Choroid plexus epithelial cell (primary cell): ENCODE data around the gene WDR45.

ENCODE experiments used
- DNase-seq: peaks from one replicate; pipeline ENCODE4 v3.0.0-alpha.2; 2010; ENCODE audit warnings: low read depth
- H3K4me3 ChIP-seq: 2 replicates; pipeline ENCODE4 v1.5.1; 2011; ENCODE audit warnings: low read depth, mild to moderate bottlenecking, control low read depth, low read length, moderate library complexity
- CTCF ChIP-seq: conservative IDR thresholded peaks from 2 replicates; pipeline ENCODE4 v1.5.1; 2011; ENCODE audit warnings: low read depth, mild to moderate bottlenecking, control low read depth, inconsistent platforms, low read length, moderate library complexity

Gene WDR45

GRCh38 chrX:49102190-49102589 lies 22.5 kb upstream of the WDR45 start:
- H3K4me3 ChIP-seq: no peak overlapping the region
- DNase-seq: no peak
- TF ChIP-seq CTCF: no peak

DNA sequence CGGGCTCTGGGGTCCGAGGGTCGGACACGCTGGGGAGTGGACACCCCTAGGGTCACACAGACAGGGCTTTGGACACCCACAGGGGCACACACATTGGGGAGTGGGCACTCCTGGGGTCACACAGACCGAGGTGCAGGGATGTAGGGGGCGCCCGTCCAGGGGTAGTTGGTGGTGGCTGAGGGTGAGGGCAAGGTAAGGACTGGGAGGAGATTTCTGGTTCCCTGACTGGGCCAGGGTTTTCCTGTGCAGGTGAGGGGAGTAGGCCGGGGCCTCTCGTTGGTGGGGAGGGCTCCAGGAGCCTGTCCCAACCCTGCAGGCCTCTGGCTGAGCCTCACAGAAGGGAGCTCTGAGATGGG lies 21.9 kb upstream of the WDR45 start:
- TF ChIP-seq CTCF: no peak
- H3K4me3 ChIP-seq: peak overlapping the region; percentile 63
- DNase-seq: no peak

GRCh38 chrX:49100704-49101628 lies 21.3 kb upstream of the WDR45 start:
- TF ChIP-seq CTCF: no peak
- peak; percentile 94 for DNase-seq
- peak overlapping the region; percentile 80 for H3K4me3 ChIP-seq

GRCh38 chrX:49096419-49096818 lies 16.7 kb upstream of the WDR45 start:
- no peak overlapping the region for H3K4me3 ChIP-seq
- no peak for DNase-seq
- no peak for TF ChIP-seq CTCF

DNA sequence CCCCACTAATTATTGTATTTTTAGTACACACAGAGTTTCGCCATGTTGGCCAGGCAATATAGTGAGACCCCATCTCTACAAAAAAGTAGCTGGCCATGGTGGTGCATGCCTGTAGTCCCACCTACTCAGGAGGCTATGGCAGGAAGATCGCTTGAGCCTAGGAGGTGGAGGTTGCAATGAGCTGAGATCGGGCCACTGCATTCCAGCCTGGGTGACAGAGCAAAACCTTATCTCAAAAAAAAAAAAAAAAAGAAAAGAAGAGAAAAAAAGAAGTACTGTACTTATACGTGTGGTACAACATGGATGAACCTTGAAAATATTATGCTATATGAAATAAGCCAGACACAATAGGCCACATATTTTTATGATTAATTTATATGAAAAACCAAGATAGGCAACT lies 9.9 kb upstream of the WDR45 start:
- TF ChIP-seq CTCF: no peak
- DNase-seq: no peak
- no peak overlapping the region for H3K4me3 ChIP-seq

- no peak for TF ChIP-seq CTCF
- no peak for DNase-seq
- no peak overlapping the region for H3K4me3 ChIP-seq
Observed at GRCh38 chrX:49082271-49082871, 2.7 kb upstream of the WDR45 start.
